ENCODE results near the gene EXOC2. TPM values are rescaled to one million over a fixed set of nuclear protein-coding genes. Genes with fewer than 3 reads are reported as not detected.
A peak's percentile ranks its signal among the peaks of the same experiment; 100 is the strongest.

EXOC2 gene
- total RNA-seq, 4 donors from 2014 or later: 7.6 to 22.5 (median 20.2) TPM

DNA sequence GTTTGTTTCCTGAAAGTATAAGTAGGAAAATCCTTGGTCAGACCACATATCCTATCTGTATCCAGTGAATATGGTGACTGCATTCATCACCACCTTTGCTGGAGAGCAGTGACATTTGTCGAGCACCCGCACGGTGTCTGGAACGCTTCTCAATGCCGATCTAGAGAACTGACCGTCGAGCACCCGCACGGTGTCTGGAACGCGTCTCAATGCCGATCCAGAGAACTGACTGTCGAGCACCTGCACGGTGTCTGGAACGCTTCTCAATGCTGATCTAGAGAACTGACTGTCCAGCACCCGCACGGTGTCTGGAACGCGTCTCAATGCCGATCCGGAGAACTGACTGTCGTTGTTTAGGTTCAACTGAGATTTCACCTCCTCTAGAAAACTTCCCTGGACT, 103.8 kb downstream of the EXOC2 start:
- Histone ChIP-seq H3K36me3 (peaks cover 0 to 6% (median 2%) of the 10 kb centered on the region in 4 donors), H3K27me3 (no peaks in the 10 kb centered on the region), H3K27ac (peak overlapping the region in 2 of 4 donors; percentile 0 to 38), H3K4me1 (peaks cover 0 to 3% (median 0%) of the 10 kb centered on the region in 4 donors), H3K4me3 (no peak overlapping the region), H3K9me3 (no peaks in the 10 kb centered on the region)
- in situ Hi-C loops (cut with MboI; ENCODE audit: low pct_ligation_motif_present in 1 of 4, low pct_unique_long_range_greater_than_20kb in 1 of 4, low sequenced_read_pairs in 3 of 4): loop anchor here in 3 of 4 donors (10.0 to 25.0 kb wide), 3 partner anchors 198 to 816 kb away; no protein-coding TSS in a partner anchor
- TF ChIP-seq POLR2AphosphoS5 (IDR thresholded peaks at IDR 0.05) (no peak), EP300 (IDR thresholded peaks at IDR 0.05; ENCODE audit: low read depth) (no peak), POLR2A (IDR thresholded peaks at IDR 0.05) (no peak)
- TF ChIP-seq, protein P1, sequence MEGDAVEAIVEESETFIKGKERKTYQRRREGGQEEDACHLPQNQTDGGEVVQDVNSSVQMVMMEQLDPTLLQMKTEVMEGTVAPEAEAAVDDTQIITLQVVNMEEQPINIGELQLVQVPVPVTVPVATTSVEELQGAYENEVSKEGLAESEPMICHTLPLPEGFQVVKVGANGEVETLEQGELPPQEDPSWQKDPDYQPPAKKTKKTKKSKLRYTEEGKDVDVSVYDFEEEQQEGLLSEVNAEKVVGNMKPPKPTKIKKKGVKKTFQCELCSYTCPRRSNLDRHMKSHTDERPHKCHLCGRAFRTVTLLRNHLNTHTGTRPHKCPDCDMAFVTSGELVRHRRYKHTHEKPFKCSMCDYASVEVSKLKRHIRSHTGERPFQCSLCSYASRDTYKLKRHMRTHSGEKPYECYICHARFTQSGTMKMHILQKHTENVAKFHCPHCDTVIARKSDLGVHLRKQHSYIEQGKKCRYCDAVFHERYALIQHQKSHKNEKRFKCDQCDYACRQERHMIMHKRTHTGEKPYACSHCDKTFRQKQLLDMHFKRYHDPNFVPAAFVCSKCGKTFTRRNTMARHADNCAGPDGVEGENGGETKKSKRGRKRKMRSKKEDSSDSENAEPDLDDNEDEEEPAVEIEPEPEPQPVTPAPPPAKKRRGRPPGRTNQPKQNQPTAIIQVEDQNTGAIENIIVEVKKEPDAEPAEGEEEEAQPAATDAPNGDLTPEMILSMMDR (IDR thresholded peaks at IDR 0.05): no peak
- DNase-seq: no peak
- 85% methylated on average over 22 of the region's 22 CpGs; no CpG with 5 or more reads in 1 of the 2 donors for WGBS, 2 donors (ENCODE audit: low coverage in 1 of 2)
- intact Hi-C loops (cut with DNase I; ENCODE audit: low total_unique reads): loop anchor here (5.0 kb wide), 1 partner anchor 793 kb away; no protein-coding TSS in a partner anchor

DNA sequence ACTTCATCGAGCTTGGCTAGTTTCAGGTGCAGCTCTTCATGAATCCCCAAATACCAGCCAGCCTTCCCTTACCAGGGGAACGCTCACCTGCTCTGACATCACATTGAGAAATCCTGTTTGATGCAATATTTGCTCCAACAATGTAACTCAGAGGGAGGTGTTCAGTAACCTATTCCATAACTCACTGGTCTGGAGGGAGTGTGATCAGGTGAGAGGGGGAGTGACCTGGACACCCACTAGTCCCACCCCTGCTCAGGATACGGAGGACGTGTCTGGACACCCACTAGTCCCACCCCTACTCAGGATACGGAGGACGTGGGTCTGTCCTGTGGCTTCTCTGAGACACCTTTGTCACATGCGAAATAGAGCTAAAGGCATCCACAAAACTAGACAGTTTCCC, 106.4 kb downstream of the EXOC2 start:
- intact Hi-C loops (cut with DNase I; ENCODE audit: low total_unique reads) (loop anchor here (5.0 kb wide), 1 partner anchor 796 kb away; no protein-coding TSS in a partner anchor), in situ Hi-C loops (cut with MboI; ENCODE audit: low pct_ligation_motif_present in 1 of 4, low pct_unique_long_range_greater_than_20kb in 1 of 4, low sequenced_read_pairs in 3 of 4) (loop anchor here in 3 of 4 donors (10.0 to 25.0 kb wide), 3 partner anchors 201 to 818 kb away; no protein-coding TSS in a partner anchor)
- no peaks in the 10 kb centered on the region for H3K36me3 ChIP-seq
- TF ChIP-seq EP300 (IDR thresholded peaks at IDR 0.05; ENCODE audit: low read depth) (no peak), POLR2A (IDR thresholded peaks at IDR 0.05) (no peak), POLR2AphosphoS5 (IDR thresholded peaks at IDR 0.05) (no peak)
- TF ChIP-seq, protein P1 (IDR thresholded peaks at IDR 0.05): no peak
- WGBS, 2 donors (ENCODE audit: low coverage in 1 of 2): 83 to 93% methylated on average over 1 to 7 of the region's 7 CpGs
- no peaks in the 10 kb centered on the region for H3K9me3 ChIP-seq
- H3K4me3 ChIP-seq: no peak overlapping the region
- no peaks in the 10 kb centered on the region for H3K4me1 ChIP-seq
- H3K27me3 ChIP-seq: no peaks in the 10 kb centered on the region
- peak overlapping the region in 1 of 4 donors; percentile 6 for H3K27ac ChIP-seq
- DNase-seq: no peak

DNA sequence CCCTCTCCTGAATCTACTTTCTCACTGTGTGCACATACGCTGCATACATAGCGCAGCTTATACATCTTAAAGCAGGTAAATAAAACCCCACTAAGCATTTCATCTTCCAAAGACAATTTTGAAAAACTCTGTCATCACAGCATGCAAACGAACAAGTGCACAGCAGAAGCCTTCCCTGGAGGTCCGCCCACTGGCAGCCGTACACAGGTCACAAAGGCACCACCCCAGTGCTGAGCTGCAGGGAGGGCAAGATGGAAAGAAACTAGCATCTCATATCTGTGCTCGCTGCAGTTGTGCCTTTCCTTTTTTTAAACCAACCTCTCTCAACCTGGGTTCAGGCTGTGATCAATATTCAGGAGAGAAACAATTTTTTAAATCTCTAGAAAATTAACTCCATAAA, 109.3 kb downstream of the EXOC2 start:
- WGBS, 2 donors (ENCODE audit: low coverage in 1 of 2): 58 to 86% methylated on average over 3 to 6 of the region's 6 CpGs
- DNase-seq: peak; percentile 28
- H3K27ac ChIP-seq: peak overlapping the region; percentile 1 to 53 (median 38)
- no peaks in the 10 kb centered on the region for H3K4me1 ChIP-seq
- no peaks in the 10 kb centered on the region for H3K27me3 ChIP-seq
- TF ChIP-seq POLR2AphosphoS5 (IDR thresholded peaks at IDR 0.05) (no peak), POLR2A (IDR thresholded peaks at IDR 0.05) (no peak), EP300 (IDR thresholded peaks at IDR 0.05; ENCODE audit: low read depth) (no peak)
- TF ChIP-seq, protein P1 (IDR thresholded peaks at IDR 0.05): no peak
- intact Hi-C loops (cut with DNase I; ENCODE audit: low total_unique reads) (no loop called here), in situ Hi-C loops (cut with MboI; ENCODE audit: low pct_ligation_motif_present in 1 of 4, low pct_unique_long_range_greater_than_20kb in 1 of 4, low sequenced_read_pairs in 3 of 4) (loop anchor here in 3 of 4 donors (10.0 to 25.0 kb wide), 3 partner anchors 204 to 821 kb away; no protein-coding TSS in a partner anchor)
- H3K4me3 ChIP-seq: no peak overlapping the region
- no peaks in the 10 kb centered on the region for H3K36me3 ChIP-seq
- no peaks in the 10 kb centered on the region for H3K9me3 ChIP-seq

DNA sequence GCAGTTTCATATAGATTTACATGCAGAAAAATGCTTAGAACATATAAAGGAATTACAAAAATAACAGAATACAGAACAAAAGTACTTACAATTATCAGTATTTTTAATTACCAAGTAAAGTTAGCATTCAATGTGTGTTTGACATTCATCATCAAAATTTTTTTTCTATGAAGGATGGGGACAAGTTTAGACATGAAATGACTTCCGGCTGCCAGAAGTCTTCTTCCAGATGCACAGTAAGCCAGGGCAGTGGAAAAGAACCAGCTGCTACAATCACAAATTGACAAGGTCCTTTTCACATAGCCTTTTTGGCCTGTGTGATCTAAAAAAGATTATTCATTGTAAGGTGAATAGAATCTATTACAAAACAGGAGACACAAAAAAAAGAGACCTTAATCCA, 109.8 kb downstream of the EXOC2 start:
- H3K4me1 ChIP-seq: no peaks in the 10 kb centered on the region
- in situ Hi-C loops (cut with MboI; ENCODE audit: low pct_ligation_motif_present in 1 of 4, low pct_unique_long_range_greater_than_20kb in 1 of 4, low sequenced_read_pairs in 3 of 4): loop anchor here in 3 of 4 donors (10.0 to 25.0 kb wide), 3 partner anchors 204 to 822 kb away; no protein-coding TSS in a partner anchor
- H3K36me3 ChIP-seq: no peaks in the 10 kb centered on the region
- H3K9me3 ChIP-seq: no peaks in the 10 kb centered on the region
- TF ChIP-seq, protein P1 (IDR thresholded peaks at IDR 0.05): no peak
- TF ChIP-seq EP300 (IDR thresholded peaks at IDR 0.05; ENCODE audit: low read depth) (no peak), POLR2A (IDR thresholded peaks at IDR 0.05) (no peak), POLR2AphosphoS5 (IDR thresholded peaks at IDR 0.05) (no peak)
- 63 to 83% methylated on average over 1 of the region's 1 CpG for WGBS, 2 donors (ENCODE audit: low coverage in 1 of 2)
- no peak overlapping the region for H3K4me3 ChIP-seq
- H3K27me3 ChIP-seq: no peaks in the 10 kb centered on the region
- DNase-seq: no peak
- intact Hi-C loops (cut with DNase I; ENCODE audit: low total_unique reads): no loop called here
- peak overlapping the region; percentile 1 to 53 (median 38) for H3K27ac ChIP-seq

Measured in transverse colon (tissue), 4 donors.